Stimulated activated CD4-positive, alpha-beta T cell treated with anti-CD3 and anti-CD28 coated beads, Interleukin-1b, Interleukin-23, amount 100 ng/mL, for 1 hour (primary cell): ENCODE data around the gene MLLT10.

Experiments used
- DNase-seq, 2 donors: peaks; one replicate each; pipeline ENCODE4 v3.0.0-alpha.2; 2020; ENCODE audit warnings: low read depth in 2 of 2

The MLLT10 gene

GRCh38 chr10:21732067-21732772 lies 198.2 kb downstream of the MLLT10 start:
- no peak for DNase-seq

- DNase-seq, result no peak
Observed at GRCh38 chr10:21733710-21734109, 199.7 kb downstream of the MLLT10 start.

- no peak for DNase-seq
Observed at GRCh38 chr10:21737106-21737505, 203.1 kb downstream of the MLLT10 start.

GRCh38 chr10:21740989-21741388 lies 207.0 kb downstream of the MLLT10 start:
- DNase-seq, result no peak

- DNase-seq, result no peak
Observed at GRCh38 chr10:21742740-21743412, 208.8 kb downstream of the MLLT10 start.

- DNase-seq, result no peak
Observed at GRCh38 chr10:21744223-21744622, 210.2 kb downstream of the MLLT10 start.

- no peak for DNase-seq
Observed at GRCh38 chr10:21746118-21746517, 212.1 kb downstream of the MLLT10 start.

- DNase-seq, result no peak
Observed at GRCh38 chr10:21747809-21748208, 213.8 kb downstream of the MLLT10 start.

- no peak for DNase-seq
Observed at GRCh38 chr10:21749788-21750187, 215.8 kb downstream of the MLLT10 start.

GRCh38 chr10:21750424-21750823 lies 216.4 kb downstream of the MLLT10 start:
- DNase-seq, result no peak

GRCh38 chr10:21751341-21752310 lies 217.6 kb downstream of the MLLT10 start:
- DNase-seq, result no peak

GRCh38 chr10:21753497-21754270 lies 219.7 kb downstream of the MLLT10 start:
- no peak for DNase-seq

- DNase-seq, result no peak
Observed at GRCh38 chr10:21754410-21755011, 220.5 kb downstream of the MLLT10 start.

- no peak for DNase-seq
Observed at GRCh38 chr10:21756707-21757106, 222.7 kb downstream of the MLLT10 start.

GRCh38 chr10:21757185-21757901 lies 223.3 kb downstream of the MLLT10 start:
- no peak for DNase-seq

GRCh38 chr10:21758239-21758638 lies 224.2 kb downstream of the MLLT10 start:
- DNase-seq, result no peak

- no peak for DNase-seq
Observed at GRCh38 chr10:21758696-21759095, 224.7 kb downstream of the MLLT10 start.

- DNase-seq, result no peak
Observed at GRCh38 chr10:21759232-21759631, 225.2 kb downstream of the MLLT10 start.

GRCh38 chr10:21760332-21760731 lies 226.3 kb downstream of the MLLT10 start:
- no peak for DNase-seq

- DNase-seq, result no peak
Observed at GRCh38 chr10:21764466-21765189, 230.6 kb downstream of the MLLT10 start.
